Psoas muscle (tissue), 8 donors: Measurements from ENCODE around the gene MRTFA. TPM values are rescaled to one million over a fixed set of nuclear protein-coding genes. Genes with fewer than 3 reads are reported as not detected.
"Not testable (repeated sequence)": the region's sequence is repeated elsewhere in the genome, so short reads cannot be mapped to it uniquely, and the experiment has no call there.

Experiments used
- ATAC-seq, 4 donors: fragments of 200-7000 bp; cut with Tn5 transposase; one replicate each; pipeline ENCODE4 v1.9.1; 2020; ENCODE audit warnings: moderate library complexity in 3 of 4, mild to moderate bottlenecking in 2 of 4
- DNase-seq, 2 donors: peaks; one replicate each; pipeline ENCODE4 v3.0.0-alpha.2; 2020
- H3K27ac ChIP-seq: fragments of 200-600 bp; one replicate; pipeline ENCODE4 v1.8.0; 2022
- H3K27me3 ChIP-seq, 3 donors: fragments of 200-600 bp in 1 of 3; one replicate each; pipeline versions ENCODE4 v1.6.1 to v1.8.0; 2013 to 2022; ENCODE audit warnings: low read length in 2 of 3, mild to moderate bottlenecking in 2 of 3, moderate library complexity in 1 of 3; ENCODE audit not compliant: insufficient read depth in 3 of 3
- H3K36me3 ChIP-seq, 2 donors: fragments of 200-600 bp in 1 of 2; one replicate each; pipeline versions ENCODE4 v1.6.1 to v1.8.0; 2013 to 2022; ENCODE audit warnings: low read depth in 1 of 2, mild to moderate bottlenecking in 1 of 2, moderate library complexity in 1 of 2; ENCODE audit not compliant: insufficient read depth in 1 of 2
- H3K4me1 ChIP-seq: fragments of 200-600 bp; one replicate; pipeline ENCODE4 v1.8.0; 2022
- H3K4me3 ChIP-seq: fragments of 200-600 bp; one replicate; pipeline ENCODE4 v1.8.0; 2022; ENCODE audit warnings: mild to moderate bottlenecking
- H3K9me3 ChIP-seq: fragments of 200-600 bp; one replicate; pipeline ENCODE4 v1.8.0; 2022
- CTCF ChIP-seq: fragments of 200-600 bp; IDR thresholded peaks from one replicate; pipeline ENCODE4 v1.8.0; 2022; ENCODE audit warnings: antibody characterized with exemption
- WGBS, 3 donors: extraction: QIAGEN DNeasy Blood & Tissue Kit; methylation state at CpG; one replicate each; pipeline versions ENCODE4 v1.1.6 to v1.1.7; 2013; 5-methylcytosine and 5-hydroxymethylcytosine counted together
- intact Hi-C, 2 donors: fragments of 100-400 bp; cut with DNase I; formaldehyde crosslinking; loops; one replicate each; pipeline versions ENCODE4 v1.11.0 to v1.14.2; 2022
- polyA plus RNA-seq, 3 donors: library from polyadenylated mRNA; stranded (reverse); fragments of 200-250 nt; gene quantifications; one replicate each; pipeline ENCODE4 v1.2.3, GENCODE V29; 2013
- total RNA-seq, 4 donors: library from RNA; stranded (reverse); fragmentation: NEBNext Ultra II Directional in 2 of 4; extraction: Animal tissue kit (Norgen Biotek cat#: 25700) in 2 of 4; gene quantifications; one replicate each; pipeline versions ENCODE4 v1.2.1 to v1.2.4, GENCODE V29; 2021 to 2023
- donor health status: healthy with polysubstance abuse.
- donor health status: DM: no; HTN: no; CAD: no; lungs with moderate emphysema.
- donor health status: Bipolar disorder and iron deficiency.
- donor health status: healthy.
- donor health status: DM: yes; HTN: yes; CAD: no.
- donor health status: DM: no; HTN: no; CAD: no.
- donor health status: DM: no; HTN: no; CAD: no.
- donor health status: DM: yes; HTN: yes; CAD: no.

Gene MRTFA
- total and polyA plus RNA-seq, 7 donors: 10.1 to 24.0 (median 15.7) TPM

- DNase-seq: no peak
- intact Hi-C loops: no loop called here
- WGBS, 3 donors: 86 to 88% (median 88%) methylated on average over 2 of the region's 2 CpGs
- no peaks in the 10 kb centered on the region for H3K36me3 ChIP-seq
- peaks cover 14% of the 10 kb centered on the region for H3K4me1 ChIP-seq
- no peak for TF ChIP-seq CTCF
- H3K4me3 ChIP-seq: no peak overlapping the region
- no peaks in the 10 kb centered on the region for H3K27me3 ChIP-seq
- H3K27ac ChIP-seq: no peak overlapping the region
- ATAC-seq: no peak
- no peaks in the 10 kb centered on the region for H3K9me3 ChIP-seq
Measured at GRCh38 chr22:40557972-40558371, 78.5 kb downstream of the MRTFA start.

GRCh38 chr22:40556641-40557040, 79.9 kb downstream of the MRTFA start:
- intact Hi-C loops: no loop called here
- WGBS, 3 donors: 47 to 70% (median 69%) methylated on average over 1 of the region's 1 CpG
- Histone ChIP-seq H3K4me1 (peaks cover 14% of the 10 kb centered on the region), H3K36me3 (peaks cover 0 to 8% of the 10 kb centered on the region in 2 donors), H3K9me3 (no peaks in the 10 kb centered on the region), H3K4me3 (no peak overlapping the region), H3K27ac (no peak overlapping the region), H3K27me3 (no peaks in the 10 kb centered on the region)
- no peak for DNase-seq
- no peak for ATAC-seq
- TF ChIP-seq CTCF: no peak

GRCh38 chr22:40554023-40554422, 82.5 kb downstream of the MRTFA start:
- H3K4me1 ChIP-seq, H3K27me3 ChIP-seq, ATAC-seq, H3K9me3 ChIP-seq, intact Hi-C loops, H3K4me3 ChIP-seq, DNase-seq, H3K27ac ChIP-seq: not testable (repeated sequence)
- 93 to 98% (median 95%) methylated on average over 1 of the region's 1 CpG for WGBS, 3 donors
- H3K36me3 ChIP-seq: peaks cover 0 to 16% of the 10 kb centered on the region in 2 donors

- 94 to 96% (median 95%) methylated on average over 7 of the region's 7 CpGs for WGBS, 3 donors
- no peak for TF ChIP-seq CTCF
Measured at GRCh38 chr22:40553014-40553554, 83.4 kb downstream of the MRTFA start.

GRCh38 chr22:40552070-40552469, 84.4 kb downstream of the MRTFA start:
- DNase-seq (peak in 1 of 2 donors; percentile 53), ATAC-seq (no peak)
- Histone ChIP-seq H3K4me3 (no peak overlapping the region), H3K9me3 (no peaks in the 10 kb centered on the region), H3K27ac (no peak overlapping the region), H3K27me3 (no peaks in the 10 kb centered on the region), H3K4me1 (peaks cover under 1% of the 10 kb centered on the region), H3K36me3 (peaks cover 0 to 16% of the 10 kb centered on the region in 2 donors)
- TF ChIP-seq CTCF: no peak
- intact Hi-C loops: no loop called here
- WGBS, 3 donors: 81 to 90% (median 86%) methylated on average over 9 of the region's 9 CpGs

More at GRCh38 chr22:40553014-40553554, 83.4 kb downstream of the MRTFA start:
- peaks cover 0 to 16% of the 10 kb centered on the region in 2 donors for H3K36me3 ChIP-seq
- peaks cover 7% of the 10 kb centered on the region for H3K4me1 ChIP-seq
- no peak for ATAC-seq
- intact Hi-C loops: no loop called here
- H3K27me3 ChIP-seq: no peaks in the 10 kb centered on the region
- no peak for DNase-seq
- no peaks in the 10 kb centered on the region for H3K9me3 ChIP-seq
- no peak overlapping the region for H3K27ac ChIP-seq
- H3K4me3 ChIP-seq: no peak overlapping the region
